ENCODE data around the gene PADI2.
A peak's percentile ranks its signal among the peaks of the same experiment; 100 is the strongest.

- TF ChIP-seq CTCF (IDR thresholded peaks at IDR 0.05) (peak in 5 of 6 experiments; percentile 48 to 74 (median 59)), POLR2A (IDR thresholded peaks at IDR 0.05) (no peak), EP300 (IDR thresholded peaks at IDR 0.05) (no peak), POLR2AphosphoS5 (IDR thresholded peaks at IDR 0.05) (no peak)
These were observed 59.6 kb downstream of the PADI2 start for GRCh38 chr1:17059391-17060305.

Data from upper lobe of left lung (tissue), 4 donors.